Inferior parietal cortex (tissue), 1 donor: ENCODE measurements around the gene TLE1.

ENCODE experiments used
- DNase-seq: peaks from one replicate; pipeline ENCODE4 v3.0.0-alpha.2; 2016; ENCODE audit errors: extremely low spot score

TLE1 gene

GRCh38 chr9:81686614-81687520 lies 2.5 kb downstream of the TLE1 start:
- DNase-seq, result peak; percentile 77

- DNase-seq, result no peak
Observed at GRCh38 chr9:81685763-81686613, 3.4 kb downstream of the TLE1 start.

GRCh38 chr9:81684635-81685034 lies 4.7 kb downstream of the TLE1 start:
- no peak for DNase-seq

- DNase-seq, result no peak
Observed at GRCh38 chr9:81683704-81684103, 5.6 kb downstream of the TLE1 start.

- DNase-seq, result no peak
Observed at GRCh38 chr9:81683238-81683637, 6.1 kb downstream of the TLE1 start.

GRCh38 chr9:81682797-81683196 lies 6.5 kb downstream of the TLE1 start:
- DNase-seq, result no peak

- no peak for DNase-seq
Observed at GRCh38 chr9:81682177-81682576, 7.2 kb downstream of the TLE1 start.

- no peak for DNase-seq
Observed at GRCh38 chr9:81680506-81680905, 8.8 kb downstream of the TLE1 start.

GRCh38 chr9:81680006-81680405 lies 9.3 kb downstream of the TLE1 start:
- no peak for DNase-seq

- no peak for DNase-seq
Observed at GRCh38 chr9:81678088-81678487, 11.3 kb downstream of the TLE1 start.

GRCh38 chr9:81676395-81676794 lies 13.0 kb downstream of the TLE1 start:
- no peak for DNase-seq

GRCh38 chr9:81673310-81673709 lies 16.0 kb downstream of the TLE1 start:
- DNase-seq, result no peak

- DNase-seq, result peak; percentile 52
Observed at GRCh38 chr9:81671880-81672280, 17.5 kb downstream of the TLE1 start.

- DNase-seq, result no peak
Observed at GRCh38 chr9:81669866-81670265, 19.5 kb downstream of the TLE1 start.

GRCh38 chr9:81669041-81669651 lies 20.2 kb downstream of the TLE1 start:
- no peak for DNase-seq

- DNase-seq, result no peak
Observed at GRCh38 chr9:81666123-81666522, 23.2 kb downstream of the TLE1 start.

GRCh38 chr9:81665322-81665871 lies 23.9 kb downstream of the TLE1 start:
- no peak for DNase-seq

- DNase-seq, result no peak
Observed at GRCh38 chr9:81664638-81665222, 24.6 kb downstream of the TLE1 start.

GRCh38 chr9:81661339-81661738 lies 28.0 kb downstream of the TLE1 start:
- DNase-seq, result no peak

GRCh38 chr9:81656871-81657337 lies 32.4 kb downstream of the TLE1 start:
- no peak for DNase-seq

GRCh38 chr9:81656004-81656403 lies 33.3 kb downstream of the TLE1 start:
- DNase-seq, result no peak
